GM19455 (cell line): ENCODE results near the gene KRTCAP2.

Experiments
- ATAC-seq: cut with Tn5 transposase; IDR thresholded peaks from one replicate; pipeline ENCODE4 v1.9.1; 2021; ENCODE audit not compliant: unreplicated experiment

Gene KRTCAP2

GRCh38 chr1:155135415-155136028, 37.6 kb downstream of the KRTCAP2 start, which contains the start of gene SLC50A1:
Gene SLC50A1 (plus strand): TSS chr1:155135852. CDS start chr1:155135912, 60 bp downstream.
- peak; percentile 65 for ATAC-seq

- peak; percentile 21 for ATAC-seq
Measured at GRCh38 chr1:155134880-155135414, 38.2 kb downstream of the KRTCAP2 start.

GRCh38 chr1:155134322-155134721, 38.8 kb downstream of the KRTCAP2 start:
- no peak for ATAC-seq

GRCh38 chr1:155133799-155134281, 39.3 kb downstream of the KRTCAP2 start:
- ATAC-seq: no peak

GRCh38 chr1:155131856-155132255, 41.2 kb downstream of the KRTCAP2 start:
- ATAC-seq: no peak

- ATAC-seq: no peak
Measured at GRCh38 chr1:155131285-155131684, 41.8 kb downstream of the KRTCAP2 start.

GRCh38 chr1:155130272-155131006, 42.7 kb downstream of the KRTCAP2 start:
- no peak for ATAC-seq

GRCh38 chr1:155128755-155129473, 44.2 kb downstream of the KRTCAP2 start:
- ATAC-seq: no peak

GRCh38 chr1:155127967-155128754, 44.9 kb downstream of the KRTCAP2 start:
- ATAC-seq: no peak

- no peak for ATAC-seq
Measured at GRCh38 chr1:155127105-155127966, 45.8 kb downstream of the KRTCAP2 start, which contains the start of gene EFNA1. Gene EFNA1 (plus strand): TSS chr1:155127876. CDS start chr1:155127978, 102 bp downstream.

- ATAC-seq: no peak
Measured at GRCh38 chr1:155126556-155127104, 46.5 kb downstream of the KRTCAP2 start.

GRCh38 chr1:155125946-155126555, 47.1 kb downstream of the KRTCAP2 start:
- no peak for ATAC-seq

- no peak for ATAC-seq
Measured at GRCh38 chr1:155125511-155125945, 47.6 kb downstream of the KRTCAP2 start.

GRCh38 chr1:155124503-155125463, 48.3 kb downstream of the KRTCAP2 start:
- ATAC-seq: no peak

- ATAC-seq: no peak
Measured at GRCh38 chr1:155123801-155124200, 49.3 kb downstream of the KRTCAP2 start.

GRCh38 chr1:155122308-155122707, 50.8 kb downstream of the KRTCAP2 start:
- ATAC-seq: no peak

- no peak for ATAC-seq
Measured at GRCh38 chr1:155121249-155121648, 51.9 kb downstream of the KRTCAP2 start.

- no peak for ATAC-seq
Measured at GRCh38 chr1:155120253-155120652, 52.9 kb downstream of the KRTCAP2 start.
